HG03097 (cell line): ENCODE measurements around the gene SEMA4A.
"Not testable (repeated sequence)": the region's sequence is repeated elsewhere in the genome, so short reads cannot be mapped to it uniquely, and the experiment has no call there.

Experiments used
- ATAC-seq: cut with Tn5 transposase; IDR thresholded peaks from one replicate; pipeline ENCODE4 v1.9.1; 2021; ENCODE audit not compliant: unreplicated experiment, low FRiP score

SEMA4A gene

DNA sequence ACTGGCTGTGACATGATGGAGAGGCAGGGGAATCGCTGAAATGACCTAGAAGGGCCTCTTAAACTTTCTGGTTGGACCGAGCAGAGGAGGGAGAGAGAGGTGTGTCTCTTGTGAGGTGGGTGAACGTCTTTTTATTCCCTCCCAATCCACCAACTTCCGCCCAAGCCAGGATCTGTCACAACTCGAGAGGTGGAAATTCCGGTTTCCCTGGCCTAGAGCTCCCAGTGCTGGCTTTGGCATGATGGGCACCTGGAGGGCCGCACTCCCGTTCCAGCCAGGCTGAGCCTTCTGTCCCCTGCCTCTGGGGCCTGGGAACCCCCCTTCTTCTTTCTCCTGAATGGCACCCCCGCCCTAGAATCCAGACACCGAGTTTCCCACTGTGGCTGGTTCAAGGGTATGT, at the start of gene SEMA4A:
TSS of gene SEMA4A (plus strand) at position 224 of the 400 bp plus-strand sequence. CDS start 994 bp downstream, outside the sequence.
- ATAC-seq: no peak

- ATAC-seq: no peak
These were observed 49.1 kb upstream of the SEMA4A start for GRCh38 chr1:156104065-156104810.

DNA sequence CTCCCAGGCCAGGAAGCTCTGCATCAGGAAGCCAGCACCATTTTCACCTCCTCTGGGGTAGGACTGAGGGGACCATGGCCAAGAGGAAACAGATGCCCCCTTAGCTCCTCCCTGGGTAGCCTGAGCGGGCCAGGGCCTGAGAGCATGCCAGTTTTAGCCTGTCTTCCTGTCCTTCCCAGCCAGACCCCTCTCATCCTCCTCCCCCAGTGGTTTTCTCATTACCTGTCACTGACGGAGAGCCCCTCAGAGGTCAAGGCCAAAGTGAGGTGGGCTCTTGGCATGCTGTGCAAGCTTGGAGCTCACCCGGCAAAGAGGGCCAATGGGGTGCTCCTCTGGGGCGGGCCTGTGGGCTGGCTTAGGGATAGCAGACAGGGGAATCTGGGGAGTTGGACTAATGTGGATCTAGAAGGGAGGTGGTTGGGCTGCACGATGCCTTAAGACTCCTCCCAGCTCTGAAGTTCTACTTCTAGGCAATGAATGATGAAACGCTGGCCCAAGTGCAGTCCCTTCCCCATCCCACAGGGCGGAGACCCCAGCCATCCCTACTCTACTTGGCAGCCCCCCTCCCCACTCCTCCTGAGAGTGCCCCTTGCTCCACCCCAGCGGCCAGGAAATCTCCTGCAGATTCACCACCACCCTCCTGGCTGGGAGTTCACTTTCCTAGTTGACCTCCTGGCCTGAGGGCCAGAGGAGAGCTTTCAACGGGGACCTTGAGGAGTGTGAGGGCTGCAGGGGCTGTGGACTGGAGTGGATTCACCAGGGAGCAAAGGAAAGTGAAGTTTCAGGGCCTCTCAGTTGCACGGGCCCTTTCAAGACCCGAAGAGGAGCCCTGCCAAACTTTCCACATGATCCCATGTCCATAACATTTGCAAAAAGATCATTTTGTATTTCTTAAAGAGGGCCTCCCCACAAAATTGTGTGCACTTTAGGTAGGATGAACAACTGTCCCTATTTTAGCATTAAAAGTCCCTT, 48.2 kb upstream of the SEMA4A start:
- ATAC-seq: no peak

GRCh38 chr1:156106624-156107488, 46.5 kb upstream of the SEMA4A start:
- no peak for ATAC-seq

- no peak for ATAC-seq
These were observed 45.3 kb upstream of the SEMA4A start for GRCh38 chr1:156108057-156108456.

DNA sequence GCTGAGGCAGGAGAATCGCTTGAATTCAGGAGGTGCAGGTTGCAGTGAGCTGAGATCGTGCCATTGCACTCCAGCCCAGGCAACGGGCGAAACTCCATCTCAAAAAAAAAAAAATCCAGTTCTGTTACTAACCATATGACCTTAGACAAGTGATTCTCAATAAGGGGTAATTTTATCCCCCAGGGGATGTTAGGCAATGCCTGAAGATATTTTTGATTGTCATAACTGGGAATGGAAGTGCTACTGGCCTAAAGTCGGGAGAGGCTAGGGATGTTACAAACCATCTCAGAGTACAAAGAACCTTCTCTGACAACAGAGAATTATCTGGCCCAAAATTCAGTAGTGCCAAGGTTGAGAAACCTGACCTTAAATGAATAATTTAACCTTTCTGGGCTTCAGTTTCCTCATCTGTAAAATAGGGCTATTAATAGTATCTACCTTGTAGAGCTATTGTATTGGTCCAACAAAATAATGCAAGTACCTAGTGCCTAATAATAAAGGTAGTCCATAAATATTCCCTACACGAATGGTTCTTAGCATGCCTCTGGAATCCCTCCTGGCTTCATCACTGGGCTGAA, 44.6 kb upstream of the SEMA4A start:
- ATAC-seq: no peak

- no peak for ATAC-seq
These were observed 43.1 kb upstream of the SEMA4A start for GRCh38 chr1:156110252-156110651.

DNA sequence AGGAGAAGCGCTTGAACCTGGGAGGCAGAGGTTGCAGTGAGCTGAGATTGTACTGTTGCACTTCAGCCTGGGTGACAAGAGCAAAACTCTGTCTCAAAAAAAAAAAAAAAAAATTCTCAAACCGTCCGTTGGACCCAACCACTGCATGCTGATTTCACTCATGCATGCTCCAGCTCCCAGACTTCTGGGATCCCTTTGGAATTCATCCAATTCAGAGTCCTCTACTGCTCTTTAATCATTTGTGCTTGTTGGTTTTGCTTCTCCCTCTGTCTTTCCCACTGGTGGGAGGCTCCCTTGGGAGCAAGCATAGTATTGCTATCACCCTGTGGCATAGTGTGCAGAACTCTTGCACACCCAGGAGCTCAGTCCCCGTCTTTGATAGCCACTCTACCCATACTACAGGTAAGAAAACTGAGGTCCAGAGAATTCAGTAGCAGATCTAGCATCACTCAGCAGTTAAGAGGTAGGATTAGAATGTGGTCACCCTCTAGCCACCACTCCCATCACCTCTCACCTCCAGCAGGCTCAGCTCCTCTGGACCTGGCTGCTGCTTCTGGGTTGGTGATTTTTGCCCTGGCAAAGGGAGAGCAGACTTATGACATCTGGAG, 41.9 kb upstream of the SEMA4A start:
- ATAC-seq: no peak

GRCh38 chr1:156112276-156113137, 40.9 kb upstream of the SEMA4A start:
- no peak for ATAC-seq

DNA sequence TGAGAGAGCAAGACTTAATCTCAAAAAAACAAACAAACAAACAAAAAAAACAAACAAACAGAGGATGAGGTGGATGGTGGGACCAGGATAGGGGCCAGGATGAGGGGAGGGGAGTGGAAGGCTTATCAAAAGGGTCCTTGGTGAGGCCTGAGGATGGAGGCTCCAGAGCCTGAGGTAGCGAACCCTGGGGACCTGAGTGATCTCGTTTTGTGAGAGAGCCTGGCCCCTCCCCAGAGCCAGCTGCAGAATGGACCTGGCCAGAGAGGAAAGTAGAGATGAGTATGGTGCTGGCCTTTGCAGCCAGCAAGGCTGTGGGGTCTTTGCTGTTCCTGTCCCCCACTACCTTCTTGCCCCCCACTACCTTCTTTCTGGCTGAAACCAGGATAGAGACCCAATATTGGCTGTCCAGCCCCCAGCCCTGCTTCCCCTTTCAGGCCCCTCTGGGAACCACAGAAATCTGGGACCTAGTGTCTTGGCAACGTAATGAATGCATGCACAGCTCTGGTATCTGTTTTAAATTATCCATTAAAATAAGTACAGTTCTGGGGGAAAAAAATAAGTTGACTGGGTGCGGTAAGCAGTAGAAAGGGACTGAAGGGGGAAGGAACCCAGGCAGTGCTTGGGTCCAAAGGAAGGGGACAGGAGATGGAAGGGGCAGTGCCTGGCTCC, 40.0 kb upstream of the SEMA4A start:
- ATAC-seq: no peak

- ATAC-seq: no peak
These were observed 39.1 kb upstream of the SEMA4A start, which contains the start of gene LMNA for GRCh38 chr1:156114101-156114918. LMNA (plus strand) TSS chr1:156114711; CDS start chr1:156114919, 208 bp downstream.

GRCh38 chr1:156114919-156115513, 38.4 kb upstream of the SEMA4A start:
- ATAC-seq: no peak

GRCh38 chr1:156115514-156116374, 37.6 kb upstream of the SEMA4A start:
- ATAC-seq: no peak

GRCh38 chr1:156116731-156117130, 36.7 kb upstream of the SEMA4A start:
- not testable (repeated sequence) for ATAC-seq

GRCh38 chr1:156117414-156118176, 35.8 kb upstream of the SEMA4A start:
- no peak for ATAC-seq
